NB4 (cell line): Measurements from ENCODE around the gene HOXB7.

Source experiments
- POLR2A ChIP-seq: IDR thresholded peaks from 2 replicates; pipeline ENCODE4 v1.6.1; 2011; ENCODE audit warnings: mild to moderate bottlenecking; ENCODE audit not compliant: insufficient read length; ENCODE audit errors: extremely low read depth
- TF ChIP-seq, protein P1 (sequence below): IDR thresholded peaks from one replicate; pipeline ENCODE4 v1.5.1; 2012; ENCODE audit warnings: low read depth, low read length

DNA sequence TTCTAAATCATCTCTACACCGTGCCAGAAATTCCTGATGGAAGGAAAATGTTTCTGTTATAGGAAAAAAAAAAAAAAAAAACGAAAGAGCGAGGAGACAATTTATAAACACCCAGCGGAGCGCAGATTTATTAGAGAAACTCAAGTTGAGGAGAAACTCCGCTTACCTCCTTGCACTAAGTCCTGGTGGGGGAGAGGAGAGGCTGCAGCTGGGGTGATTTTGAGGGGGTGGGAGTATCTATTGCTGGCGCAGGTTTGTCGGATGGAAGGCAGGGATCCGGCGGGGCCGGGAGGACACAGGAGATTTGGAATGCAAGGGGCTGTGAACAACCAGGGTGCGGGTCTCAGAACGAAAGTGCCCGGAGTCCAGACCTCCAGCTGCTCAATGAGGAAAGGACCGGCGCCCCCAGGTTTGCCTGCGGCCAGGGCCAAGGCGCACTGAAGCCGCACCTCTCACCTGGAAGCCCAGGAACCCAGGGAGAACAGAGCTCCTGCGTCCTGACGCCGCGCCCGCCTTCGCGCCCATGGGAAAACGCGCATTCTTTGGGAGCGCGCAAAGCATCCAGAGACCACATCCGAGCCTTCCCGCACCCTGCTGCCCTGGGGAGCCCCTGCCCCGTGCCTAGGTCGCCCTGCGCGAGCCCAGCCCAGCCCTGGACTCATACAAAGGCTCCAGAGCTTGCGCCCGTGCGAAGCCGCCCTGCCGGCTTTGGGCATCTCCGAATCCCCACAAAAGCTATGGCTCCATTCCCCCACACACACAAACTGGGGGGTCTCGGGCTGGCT lies 6.8 kb upstream of the HOXB7 start:
- TF ChIP-seq, protein P1, sequence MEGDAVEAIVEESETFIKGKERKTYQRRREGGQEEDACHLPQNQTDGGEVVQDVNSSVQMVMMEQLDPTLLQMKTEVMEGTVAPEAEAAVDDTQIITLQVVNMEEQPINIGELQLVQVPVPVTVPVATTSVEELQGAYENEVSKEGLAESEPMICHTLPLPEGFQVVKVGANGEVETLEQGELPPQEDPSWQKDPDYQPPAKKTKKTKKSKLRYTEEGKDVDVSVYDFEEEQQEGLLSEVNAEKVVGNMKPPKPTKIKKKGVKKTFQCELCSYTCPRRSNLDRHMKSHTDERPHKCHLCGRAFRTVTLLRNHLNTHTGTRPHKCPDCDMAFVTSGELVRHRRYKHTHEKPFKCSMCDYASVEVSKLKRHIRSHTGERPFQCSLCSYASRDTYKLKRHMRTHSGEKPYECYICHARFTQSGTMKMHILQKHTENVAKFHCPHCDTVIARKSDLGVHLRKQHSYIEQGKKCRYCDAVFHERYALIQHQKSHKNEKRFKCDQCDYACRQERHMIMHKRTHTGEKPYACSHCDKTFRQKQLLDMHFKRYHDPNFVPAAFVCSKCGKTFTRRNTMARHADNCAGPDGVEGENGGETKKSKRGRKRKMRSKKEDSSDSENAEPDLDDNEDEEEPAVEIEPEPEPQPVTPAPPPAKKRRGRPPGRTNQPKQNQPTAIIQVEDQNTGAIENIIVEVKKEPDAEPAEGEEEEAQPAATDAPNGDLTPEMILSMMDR, result no peak
- TF ChIP-seq POLR2A, result no peak
